Cerebellar cortex (tissue), 1 donor: ENCODE measurements around the gene TBX4.
"Not testable (repeated sequence)": the region's sequence is repeated elsewhere in the genome, so short reads cannot be mapped to it uniquely, and the experiment has no call there.

Source experiments
- DNase-seq: peaks from one replicate; pipeline ENCODE4 v3.0.0-alpha.2; 2015; ENCODE audit warnings: low spot score

Gene TBX4

DNA sequence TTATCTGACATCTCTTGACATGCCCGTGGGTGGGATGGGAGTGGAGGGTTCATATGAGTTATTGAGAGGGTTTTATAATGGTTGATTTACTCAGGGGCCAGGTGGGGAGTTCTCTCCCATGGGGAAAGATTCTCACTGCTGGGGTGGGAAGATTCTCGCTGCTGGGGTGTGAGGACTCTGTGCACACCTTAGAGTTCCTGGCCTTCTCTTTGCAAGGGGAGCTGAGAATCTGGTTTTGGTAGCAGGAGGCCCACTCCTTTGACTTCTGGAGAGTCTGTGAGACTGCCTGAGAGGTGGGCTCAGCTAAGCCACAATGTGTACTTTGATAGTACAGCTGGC lies 31.5 kb downstream of the TBX4 start:
- DNase-seq, result no peak

DNA sequence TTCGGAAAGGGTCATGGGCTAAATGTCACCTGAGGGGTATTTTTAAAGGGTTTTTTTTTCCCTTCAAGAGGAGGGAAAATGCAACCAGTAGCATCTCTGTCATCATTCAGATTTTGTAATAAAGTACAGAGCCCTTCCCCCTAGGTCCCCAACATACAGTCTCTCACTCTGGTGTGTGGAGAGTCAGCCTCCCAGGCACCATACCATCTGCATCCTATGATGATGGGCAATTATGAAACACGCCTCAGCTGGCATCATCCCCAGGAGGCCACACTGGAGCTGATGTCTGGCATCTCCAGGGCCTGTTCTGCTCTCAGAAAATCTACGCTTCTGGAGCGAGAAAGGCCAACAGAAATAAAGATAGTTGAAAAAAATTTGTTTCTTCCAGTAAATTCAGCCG lies 32.0 kb downstream of the TBX4 start:
- DNase-seq, result no peak

DNA sequence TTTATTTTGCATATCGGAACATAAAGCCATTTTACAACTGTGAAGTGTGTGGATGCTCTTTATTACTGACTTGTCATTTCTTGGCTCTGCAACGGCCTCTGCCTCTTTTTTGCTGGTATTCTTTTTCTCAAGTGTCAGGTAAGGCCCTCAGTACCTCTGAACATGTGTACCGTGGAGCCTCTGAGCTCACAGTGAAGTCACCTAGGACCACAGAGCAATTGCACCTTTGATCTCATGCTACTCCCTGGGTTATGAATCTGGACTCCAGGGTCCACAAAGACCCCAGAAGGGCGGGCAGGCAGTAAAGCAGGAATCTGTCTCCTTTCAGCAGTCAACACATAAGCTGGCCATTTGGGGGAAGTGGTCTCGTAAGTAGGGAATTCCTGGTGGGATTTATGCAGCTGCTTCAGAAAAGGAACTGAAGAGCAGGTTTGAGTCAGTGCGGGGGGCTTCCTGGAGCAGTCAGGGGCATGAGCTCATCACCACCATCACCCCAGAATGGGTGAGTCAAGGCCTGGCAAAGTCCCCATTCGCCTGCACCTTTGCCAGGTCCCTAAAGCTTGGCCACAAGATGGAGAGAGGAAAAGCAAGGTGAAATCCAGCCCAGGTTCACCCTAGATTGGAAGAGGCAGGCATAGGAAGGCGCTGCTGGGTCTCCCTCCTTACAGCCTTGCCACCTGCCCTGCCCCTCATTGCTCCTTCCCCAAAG lies 33.0 kb downstream of the TBX4 start:
- no peak for DNase-seq

DNA sequence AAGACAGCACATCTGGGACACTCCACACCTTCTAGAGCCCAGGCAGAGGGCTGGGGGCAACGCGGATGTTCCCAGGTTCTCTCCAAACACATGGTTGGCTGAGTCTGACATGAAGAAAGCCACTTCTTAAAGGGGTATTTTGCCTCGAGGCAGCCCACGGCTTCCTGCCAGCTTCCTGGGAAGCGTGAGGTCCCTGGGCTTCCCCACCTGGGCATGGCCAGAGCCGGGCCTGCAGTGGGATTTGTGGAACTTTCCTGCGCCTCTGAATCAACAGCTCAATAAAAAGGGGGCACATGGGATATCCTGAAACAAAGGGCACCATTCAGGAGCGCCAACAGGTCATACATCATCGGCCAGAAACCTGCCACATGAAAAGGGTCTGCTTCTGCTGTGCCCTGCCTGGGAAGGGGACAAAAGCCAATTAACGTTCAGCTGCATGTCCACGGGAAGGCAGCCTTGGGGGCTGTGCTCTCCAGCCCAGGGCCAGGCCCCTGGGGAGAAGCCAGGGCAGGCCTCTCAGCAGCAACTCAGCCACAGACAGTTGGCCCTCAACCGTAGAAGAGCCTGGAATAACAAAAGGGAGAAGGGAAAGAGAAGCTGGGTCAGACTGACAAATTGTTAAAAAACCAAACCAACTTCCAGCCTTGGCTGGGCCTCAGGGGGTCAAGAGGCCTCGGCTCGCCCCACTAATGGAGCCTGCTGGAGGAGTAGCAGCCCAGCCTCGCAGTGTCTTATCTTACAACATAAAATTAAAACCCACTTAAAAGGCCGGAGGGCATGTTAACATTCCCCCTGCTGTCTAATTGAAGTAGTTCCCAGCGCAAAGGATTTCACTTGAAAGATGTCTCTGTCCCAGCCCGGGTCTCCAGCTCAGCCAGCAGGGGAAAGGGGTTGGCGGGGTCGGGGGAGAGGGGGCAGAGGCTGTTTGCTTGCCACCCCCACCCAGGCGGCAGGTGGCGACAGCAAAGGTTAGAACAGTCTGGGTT lies 34.2 kb downstream of the TBX4 start:
- no peak for DNase-seq

DNA sequence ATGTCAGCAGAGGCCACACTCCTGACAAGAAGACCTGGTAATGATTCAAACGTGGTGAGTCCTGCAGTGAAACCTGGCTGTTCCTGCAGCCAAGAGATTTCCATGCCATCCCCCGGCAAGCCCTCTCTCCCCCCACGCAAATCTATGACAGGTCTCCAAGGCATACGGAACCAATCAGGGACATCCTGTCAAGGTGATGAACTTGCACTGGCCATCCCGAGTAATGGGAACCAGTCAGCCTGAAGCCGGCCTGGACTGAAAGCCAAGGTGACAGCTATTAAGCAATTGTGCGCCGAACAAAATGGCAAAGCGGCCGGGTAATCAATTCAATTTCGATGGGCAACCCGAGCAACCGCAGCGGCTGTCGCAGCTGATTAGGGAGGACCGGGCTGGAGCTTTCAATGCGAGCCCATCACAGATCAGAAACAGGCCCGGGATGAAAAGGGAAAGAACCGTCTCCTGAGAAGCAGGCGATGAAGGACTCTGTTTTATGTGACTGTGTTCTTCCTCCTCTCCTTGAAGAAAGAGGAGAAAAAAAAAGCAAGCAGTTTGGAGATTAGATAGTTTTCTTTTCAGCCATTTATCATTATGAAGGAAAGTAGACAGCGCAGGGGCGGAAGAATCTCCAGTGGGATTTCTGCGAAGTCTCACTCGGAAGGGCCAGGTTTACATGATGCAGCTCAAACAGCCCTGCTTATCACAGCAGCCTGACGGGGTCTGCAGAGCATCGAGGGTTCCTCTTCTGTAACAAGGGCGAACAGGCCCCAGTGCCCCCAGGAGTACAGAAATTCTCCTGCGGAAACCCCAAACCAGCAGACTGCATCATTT lies 35.2 kb downstream of the TBX4 start:
- no peak for DNase-seq

DNA sequence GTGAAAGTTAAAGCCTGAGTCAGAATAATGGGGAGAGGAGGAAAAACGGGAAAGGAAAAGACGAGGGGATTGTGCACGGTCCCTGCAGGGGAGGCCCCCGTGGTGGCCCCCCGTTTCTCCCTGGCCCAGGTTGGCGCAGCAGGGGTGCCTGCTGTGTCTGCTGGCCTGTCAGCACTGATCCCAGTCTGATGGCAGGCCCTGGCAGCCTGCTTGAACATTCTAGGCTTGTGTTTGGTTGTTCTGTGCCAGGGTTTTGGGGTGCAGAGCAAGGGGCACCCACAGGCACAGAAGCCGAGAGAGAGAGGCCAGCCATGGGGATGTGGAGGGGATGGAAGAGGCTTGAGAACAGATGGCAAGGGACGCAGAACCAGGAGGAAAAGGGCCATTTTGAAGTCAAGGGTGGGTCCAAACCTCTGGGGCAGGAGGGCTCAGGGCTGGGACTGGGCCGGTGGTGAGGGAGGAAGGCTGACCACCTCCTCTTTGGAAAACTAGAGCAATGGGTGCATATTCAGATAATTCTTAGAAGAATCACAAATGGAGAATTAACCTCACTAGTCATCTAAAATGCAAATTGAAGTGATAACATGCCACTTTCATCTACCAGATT lies 35.9 kb downstream of the TBX4 start:
- no peak for DNase-seq

DNA sequence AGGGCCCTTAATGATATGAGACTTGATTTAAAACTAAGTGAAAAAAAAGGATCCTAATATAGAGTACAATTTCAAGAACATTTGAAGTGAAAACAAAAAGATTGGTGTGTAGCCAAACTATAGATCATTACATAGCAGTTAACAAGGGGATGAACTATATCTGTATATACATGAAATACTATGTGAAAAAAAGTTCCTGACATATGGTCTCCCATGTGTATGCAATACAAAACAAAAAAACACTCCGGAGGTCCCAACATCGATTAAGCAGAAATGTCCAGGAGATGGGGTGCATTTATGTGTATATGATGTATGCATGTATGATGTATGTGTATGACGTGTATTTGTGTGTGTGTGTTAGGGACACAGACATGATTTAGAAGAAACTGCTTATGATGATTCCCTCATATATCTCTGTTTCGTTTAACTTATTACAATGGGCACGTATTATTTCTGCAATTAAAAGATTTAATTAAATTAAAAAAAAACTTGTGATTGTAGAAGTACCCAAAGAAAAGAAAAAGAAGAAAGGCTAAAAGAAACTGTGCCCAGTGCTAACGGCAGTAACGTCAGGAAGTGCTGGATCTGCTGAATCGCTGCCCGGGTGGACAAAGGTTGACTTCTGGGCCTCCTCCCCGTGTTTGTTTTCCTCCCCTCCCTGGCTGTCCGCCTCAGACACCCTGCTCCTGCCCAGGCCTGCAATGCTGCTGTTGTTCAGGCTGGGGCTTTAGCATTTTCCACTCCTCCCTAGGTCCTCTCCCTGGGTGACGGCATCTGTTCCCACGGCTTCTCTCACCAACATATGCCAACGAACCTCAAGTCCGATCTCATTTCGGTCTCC lies 36.9 kb downstream of the TBX4 start:
- DNase-seq, result no peak

DNA sequence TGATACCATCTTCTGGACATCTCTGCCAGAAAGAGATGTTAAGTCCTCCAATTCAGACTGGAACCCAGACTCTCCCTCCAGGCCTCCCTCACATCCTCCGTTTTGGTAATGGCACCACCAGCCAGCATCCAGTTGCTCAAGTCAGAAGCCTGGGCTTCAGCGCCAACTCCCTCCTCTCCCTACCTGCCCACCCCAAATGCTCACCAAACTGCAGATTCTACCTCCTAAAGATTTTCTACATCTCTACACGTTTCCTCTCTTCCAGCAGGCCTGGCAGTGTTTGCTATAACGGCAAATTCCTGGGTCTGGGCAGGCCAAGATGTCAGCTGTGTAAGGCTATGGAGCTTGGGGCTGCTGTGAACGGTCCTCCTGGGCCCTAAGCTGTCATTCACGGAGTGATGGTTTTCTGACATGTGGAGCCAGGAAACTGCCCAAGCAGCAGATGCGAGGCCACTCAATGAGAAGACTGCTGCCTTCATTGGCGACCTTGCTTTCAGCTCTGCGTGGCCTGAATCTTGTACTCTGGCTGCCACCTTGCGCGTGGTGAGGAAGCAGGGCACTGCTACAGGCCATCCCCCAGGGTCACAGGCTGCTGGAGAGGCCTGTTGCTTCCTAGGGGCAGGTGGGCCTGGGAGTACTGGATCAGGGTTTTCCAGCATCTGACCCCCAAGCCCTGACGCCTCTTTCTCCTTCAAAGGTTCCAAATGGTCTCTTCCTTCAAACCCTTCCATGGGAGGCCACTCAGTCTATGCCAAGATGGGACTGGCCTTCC lies 37.7 kb downstream of the TBX4 start:
- DNase-seq, result no peak

DNA sequence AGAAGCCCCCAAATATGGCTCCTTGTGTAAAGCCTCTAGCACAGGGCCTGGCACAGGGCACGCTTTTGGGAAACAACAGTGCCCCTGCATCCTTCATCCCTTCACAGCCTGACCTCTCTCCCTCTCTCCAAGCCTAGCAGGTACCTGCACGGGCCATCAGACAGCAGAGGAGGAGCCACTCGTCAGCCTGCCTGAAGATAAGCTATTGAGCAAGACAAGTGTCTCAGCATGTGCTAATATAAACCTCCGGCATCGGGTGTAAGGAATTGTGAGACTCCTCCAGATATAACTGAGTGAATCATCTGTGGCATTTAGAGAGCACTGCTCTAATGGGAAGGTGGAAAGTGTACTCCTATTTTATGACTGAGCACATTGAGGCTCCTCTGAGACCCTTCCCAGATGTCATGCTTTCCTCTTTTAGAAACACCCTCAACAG lies 38.3 kb downstream of the TBX4 start:
- DNase-seq, result no peak

DNA sequence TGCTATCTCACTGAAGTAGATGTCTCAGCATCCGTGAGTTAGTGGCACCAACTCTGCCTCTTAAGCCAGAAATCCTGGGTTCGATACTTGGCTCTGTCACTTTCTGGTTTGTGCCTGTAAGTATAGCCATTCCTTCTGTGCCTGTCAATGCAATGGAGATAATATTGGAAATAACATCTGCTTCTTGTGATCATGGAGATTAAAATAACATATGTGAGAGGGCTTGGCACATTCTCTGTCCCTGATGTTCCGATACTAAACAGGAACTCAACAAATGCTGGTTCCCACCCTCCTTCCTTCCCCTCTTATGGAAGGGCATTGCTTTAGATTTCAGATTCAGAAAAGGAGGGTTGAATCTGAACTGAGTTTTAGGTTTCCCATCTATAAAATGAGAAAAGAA lies 39.8 kb downstream of the TBX4 start:
- no peak for DNase-seq

DNA sequence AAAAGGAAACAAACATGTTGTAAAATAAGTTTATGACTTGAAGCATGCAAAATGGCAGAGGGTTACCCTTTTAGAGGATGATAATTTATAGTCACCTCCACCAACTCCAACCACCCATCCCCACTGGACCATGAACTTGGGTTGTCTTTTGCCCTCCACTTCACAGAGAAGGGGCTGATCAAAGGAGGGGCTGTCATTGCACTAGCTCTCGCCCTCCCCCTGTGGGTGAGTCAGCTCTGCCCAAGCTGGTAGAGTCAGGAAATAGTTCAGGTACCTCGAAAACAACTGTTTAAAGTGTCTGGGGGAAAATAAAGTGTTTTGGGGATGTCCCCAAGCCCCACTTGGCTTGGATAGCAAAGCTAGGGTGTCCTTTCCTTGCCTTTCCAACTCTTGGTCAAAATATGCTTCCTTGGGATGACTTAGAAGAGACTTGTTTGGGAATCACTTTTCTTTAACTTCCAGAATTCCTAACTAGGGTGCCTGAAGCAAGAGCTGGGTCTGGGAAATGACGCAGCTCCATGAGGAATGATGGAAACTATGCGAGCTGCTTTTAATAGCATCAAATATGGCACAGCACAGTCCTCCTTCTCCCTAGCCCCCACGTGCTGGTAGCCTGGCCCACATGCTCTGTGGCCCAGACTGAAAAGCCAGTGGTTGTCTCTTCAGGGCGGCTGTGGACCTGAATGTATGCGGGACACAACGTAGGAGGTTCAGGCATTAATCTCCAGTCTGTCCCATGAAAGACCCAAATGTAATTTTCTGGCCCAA lies 40.7 kb downstream of the TBX4 start:
- DNase-seq, result no peak

DNA sequence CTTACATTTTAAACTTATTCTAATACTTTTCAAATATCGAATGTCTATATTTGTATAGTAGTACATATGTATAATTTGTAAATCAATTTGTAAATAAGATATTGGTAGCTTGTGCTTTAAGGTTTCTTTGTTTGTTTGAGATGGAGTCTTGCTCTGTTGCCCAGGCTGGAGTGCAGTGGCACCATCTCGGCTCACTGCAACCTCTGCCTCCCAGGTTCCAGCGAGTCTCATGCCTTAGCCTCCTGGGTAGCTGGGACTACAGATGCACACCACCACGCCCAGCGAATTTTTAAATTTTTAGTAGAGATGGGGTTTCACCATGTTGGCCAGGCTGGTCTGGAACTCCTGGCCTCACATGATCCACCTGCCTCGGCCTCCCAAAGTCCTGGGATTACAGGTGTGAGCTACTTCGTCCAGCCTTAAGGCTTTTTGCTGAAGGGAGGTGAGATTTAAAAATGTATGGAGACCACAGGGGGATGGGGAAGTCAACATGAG lies 41.7 kb downstream of the TBX4 start:
- DNase-seq, result not testable (repeated sequence)

DNA sequence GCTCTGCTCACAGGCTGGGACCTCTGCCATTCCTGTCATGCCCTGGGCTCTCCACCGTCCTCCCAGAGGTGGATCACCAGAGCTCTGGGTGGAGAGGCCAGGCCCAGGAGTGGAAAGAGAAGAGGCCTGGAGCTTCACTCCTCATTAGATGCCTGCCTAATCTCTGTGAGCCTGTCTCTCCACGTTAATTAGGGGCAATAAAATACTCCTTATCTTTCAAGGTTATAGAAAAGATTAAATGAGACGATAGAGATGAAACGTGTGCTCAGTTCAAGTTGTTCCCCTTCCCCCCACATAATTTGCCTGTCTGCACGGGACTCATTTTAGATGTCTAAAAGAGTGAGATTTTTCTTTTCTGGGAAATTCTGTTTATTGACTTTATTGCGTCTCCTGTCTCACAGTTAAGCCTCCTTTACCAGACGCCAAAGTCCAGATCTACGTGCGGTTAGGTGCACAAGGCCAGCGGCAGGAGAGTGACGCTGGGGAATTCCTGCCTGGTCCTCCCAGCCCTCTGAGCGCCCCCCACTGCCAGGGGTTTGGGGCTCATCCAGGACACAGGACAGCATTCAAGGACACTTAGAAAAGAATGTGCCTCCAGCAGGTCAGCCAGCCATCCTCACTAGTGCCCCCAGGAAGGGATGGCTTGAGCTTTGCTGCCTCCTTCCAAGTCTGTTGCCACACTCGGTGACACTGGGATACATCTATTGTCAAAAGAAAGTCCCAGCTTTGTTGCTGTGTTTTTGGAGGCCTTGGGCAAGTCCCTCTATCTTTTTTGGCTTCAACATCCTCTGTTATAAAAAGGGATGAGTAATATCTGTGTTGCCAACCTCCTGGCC lies 42.3 kb downstream of the TBX4 start:
- DNase-seq, result no peak

DNA sequence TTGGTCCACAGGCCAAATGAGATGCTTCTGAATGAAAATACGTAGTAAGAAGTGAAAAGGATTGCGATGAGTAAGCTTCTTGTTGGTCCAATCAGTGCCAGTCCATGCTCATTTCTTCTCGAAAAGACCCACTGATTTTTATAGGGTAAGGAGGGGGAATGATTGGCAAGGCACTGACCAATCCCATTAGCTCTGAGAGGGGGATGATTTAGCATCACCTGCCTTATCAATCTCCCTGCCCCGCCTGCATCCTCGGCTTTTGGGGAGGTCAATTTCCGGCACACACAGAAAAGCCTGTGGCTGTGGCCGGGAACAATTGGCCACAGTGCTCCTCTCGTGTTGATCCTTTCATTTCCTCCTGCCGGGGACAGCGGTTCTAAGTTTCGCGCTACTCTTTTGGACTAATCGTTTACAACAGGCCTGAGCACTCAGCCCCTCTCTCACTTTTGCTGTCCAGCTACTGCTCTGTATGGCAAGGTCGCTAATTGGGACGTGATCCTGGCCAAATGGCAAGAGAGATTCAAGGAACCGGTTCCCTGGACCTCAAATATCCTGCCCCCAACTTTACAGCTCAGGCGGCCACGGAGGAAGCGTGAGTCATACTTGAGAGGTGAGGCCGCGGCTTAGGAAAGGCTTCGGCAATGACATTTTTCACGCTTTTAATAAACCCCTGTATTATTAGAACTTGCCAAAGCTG lies 43.1 kb downstream of the TBX4 start:
- DNase-seq, result peak; percentile 63

DNA sequence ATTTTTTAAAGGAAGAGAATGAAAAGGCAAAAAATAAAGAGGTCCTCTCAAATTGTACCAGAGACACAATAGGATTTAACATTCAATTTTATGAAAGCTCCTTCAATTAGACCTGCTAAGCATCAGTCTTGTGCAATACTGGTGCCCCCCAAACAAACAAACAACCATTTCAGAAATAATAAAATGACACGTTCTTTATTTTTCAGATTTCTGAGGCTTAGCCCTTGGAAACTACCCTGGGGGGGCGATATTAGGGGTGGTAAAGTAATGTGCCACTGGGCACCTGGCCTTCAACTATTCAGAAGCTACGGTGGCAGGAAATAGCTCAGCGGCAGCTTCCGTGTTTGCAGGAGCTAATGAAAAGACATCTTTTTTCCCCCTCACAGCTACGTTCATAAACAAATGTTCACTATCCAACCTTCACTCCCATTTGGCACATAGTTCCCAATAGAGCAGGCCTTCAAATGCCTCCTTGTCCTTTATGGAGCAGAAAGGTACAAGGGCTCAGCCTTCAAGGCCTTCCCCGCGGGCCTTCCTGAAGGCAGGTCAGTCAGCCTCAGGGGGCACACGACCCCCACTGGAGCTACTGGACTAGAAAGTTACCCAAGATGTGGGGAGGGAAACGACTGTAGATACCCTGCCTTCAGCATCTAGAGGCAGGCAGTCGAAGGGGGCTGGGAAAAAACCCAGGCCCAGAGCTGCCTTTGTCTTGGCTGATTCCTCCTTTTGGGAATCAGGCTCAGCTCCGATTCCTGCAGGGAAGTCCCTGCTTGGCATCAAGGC lies 44.1 kb downstream of the TBX4 start:
- DNase-seq, result peak; percentile 35

DNA sequence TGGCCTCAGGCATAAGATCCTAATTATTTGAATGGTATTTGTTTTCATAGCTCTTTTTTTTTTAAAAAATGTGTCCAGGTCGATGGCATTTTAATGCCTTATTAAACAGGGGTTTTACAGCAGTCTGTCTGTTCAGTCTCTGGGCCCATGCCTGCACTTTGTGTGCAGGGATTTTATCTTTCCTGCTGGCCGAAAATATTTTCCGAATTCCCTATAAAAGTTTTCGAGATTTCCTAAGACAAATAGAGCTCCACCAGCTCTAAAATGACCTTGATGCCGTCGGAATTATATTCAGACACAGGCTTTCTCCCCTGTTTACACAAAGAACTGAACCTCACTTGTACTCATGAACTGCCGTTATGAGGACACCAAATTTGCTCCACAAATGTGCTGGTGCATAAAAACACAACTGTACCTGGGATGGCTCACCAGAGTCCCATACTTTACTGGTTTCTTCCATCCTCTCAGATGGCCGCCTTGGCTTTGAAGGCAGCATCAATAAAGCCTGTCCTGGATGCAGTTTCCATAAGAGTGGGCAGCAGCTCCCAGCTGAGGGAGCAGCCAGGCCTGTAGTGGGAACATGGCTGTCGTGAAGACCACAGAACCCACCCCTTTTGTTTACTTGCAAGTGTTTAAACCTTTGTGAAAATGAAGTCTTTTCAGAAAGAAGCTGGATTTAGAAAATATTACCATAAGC lies 44.9 kb downstream of the TBX4 start:
- DNase-seq, result no peak
